SIG-M5 (cell line): ENCODE data around the gene SMIM24.
"Not testable (repeated sequence)": the region's sequence is repeated elsewhere in the genome, so short reads cannot be mapped to it uniquely, and the experiment has no call there.

ENCODE experiments used
- DNase-seq: peaks from one replicate; lab custom pipeline; 2025; lab: John Stamatoyannopoulos, UW

SMIM24 gene

DNA sequence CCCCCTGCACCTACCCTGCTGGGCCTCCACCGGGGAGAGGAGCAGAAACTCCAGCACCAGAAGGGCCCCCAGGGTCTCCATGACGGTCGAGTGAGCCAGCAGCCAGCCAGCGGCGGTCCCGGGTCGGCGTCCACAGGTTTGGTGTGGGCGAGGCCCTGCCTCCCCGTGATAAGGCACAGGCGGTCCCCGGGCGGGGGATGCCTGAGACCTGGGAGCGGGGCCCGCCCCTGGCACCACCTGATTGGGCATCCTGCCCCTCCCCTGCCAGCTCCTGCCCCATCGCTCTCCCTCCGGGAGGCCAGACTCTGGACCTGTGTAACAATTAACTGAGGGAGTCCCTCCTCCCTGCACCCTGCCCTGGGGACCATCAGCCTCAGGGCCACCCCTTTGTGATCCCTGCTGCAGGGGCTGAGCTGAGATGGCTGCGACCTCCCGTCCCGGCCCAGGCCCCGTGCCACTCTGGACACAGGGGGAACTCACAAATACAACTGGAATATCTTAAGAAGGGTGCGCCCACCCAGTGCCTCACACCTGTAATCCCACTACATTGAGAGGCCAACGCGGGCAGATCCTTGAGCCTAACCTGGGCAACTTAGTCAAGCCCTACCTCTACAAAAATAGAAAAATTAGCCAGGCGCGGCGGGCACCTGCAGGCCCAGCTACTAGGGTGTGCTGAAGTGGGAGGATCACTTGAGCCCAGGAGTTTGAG lies at the start of gene SMIM24:
Gene SMIM24, minus strand, starts transcription at position 143 of the 709 bp plus-strand sequence. Its CDS starts 62 bp downstream, at position 81.
- no peak for DNase-seq

DNA sequence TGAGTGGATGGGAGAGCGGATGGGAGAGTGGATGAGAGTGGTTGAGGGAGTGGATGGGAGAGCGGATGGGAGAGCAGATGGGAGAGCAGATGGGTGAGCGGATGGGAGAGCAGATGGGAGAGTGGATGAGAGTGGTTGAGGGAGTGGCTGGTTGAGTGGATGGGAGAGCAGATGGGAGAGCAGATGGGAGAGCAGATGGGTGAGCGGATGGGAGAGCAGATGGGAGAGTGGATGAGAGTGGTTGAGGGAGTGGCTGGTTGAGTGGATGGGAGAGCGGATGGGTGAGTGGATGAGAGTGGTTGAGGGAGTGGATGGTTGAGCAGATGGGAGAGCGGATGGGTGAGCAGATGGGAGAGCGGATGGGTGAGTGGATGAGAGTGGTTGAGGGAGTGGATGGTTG lies 49.0 kb upstream of the SMIM24 start:
- DNase-seq = not testable (repeated sequence)

DNA sequence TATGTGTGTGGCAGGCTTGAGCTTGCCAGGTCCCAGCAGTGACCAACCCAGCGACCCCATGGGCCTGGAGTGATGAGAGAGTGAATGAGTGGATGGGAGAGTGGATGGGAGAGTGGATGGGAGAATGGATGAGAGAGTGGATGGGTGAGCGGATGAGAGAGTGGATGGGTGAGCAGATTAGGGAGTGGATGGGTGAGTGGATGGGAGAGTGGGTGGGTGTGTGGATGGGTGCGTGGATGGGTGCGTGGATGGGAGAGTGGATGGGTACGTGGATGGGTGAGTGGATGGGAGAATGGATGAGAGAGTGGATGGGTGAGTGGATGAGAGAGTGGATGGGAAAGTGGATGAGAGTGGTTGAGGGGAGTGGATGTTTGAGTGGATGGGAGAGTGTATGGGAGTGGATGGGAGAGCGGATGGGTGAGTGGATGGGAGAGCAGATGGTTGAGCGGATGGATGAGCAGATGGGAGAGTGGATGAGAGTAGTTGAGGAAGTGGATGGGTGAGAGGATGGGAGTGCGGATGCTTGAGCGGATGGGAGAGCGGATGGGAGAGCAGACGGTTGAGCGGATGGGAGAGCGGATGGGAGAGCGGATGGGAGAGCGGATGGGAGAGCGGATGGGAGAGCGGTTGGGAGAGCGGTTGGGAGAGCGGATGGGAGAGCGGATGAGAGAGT lies 48.4 kb upstream of the SMIM24 start:
- no peak for DNase-seq

DNA sequence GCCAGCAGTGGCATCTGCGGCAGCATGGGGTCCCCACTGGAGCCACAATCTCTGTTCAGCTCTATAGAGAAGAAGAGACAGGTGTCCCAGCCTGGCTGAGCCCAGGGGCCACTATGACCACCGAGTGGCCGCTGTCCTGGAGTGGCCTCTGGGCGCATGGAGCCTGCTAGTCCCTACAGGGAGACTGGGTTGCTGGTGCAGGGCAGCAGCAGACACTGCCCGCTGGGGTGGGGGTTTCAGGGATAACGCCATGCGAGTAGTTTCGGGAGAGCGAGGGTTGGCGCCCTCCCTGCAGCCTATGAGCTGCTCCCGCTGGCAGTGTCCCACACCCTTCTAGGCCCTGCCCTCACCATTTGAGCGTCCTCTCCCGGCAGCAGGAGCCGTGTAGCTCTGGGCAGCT lies 47.8 kb upstream of the SMIM24 start:
- no peak for DNase-seq

DNA sequence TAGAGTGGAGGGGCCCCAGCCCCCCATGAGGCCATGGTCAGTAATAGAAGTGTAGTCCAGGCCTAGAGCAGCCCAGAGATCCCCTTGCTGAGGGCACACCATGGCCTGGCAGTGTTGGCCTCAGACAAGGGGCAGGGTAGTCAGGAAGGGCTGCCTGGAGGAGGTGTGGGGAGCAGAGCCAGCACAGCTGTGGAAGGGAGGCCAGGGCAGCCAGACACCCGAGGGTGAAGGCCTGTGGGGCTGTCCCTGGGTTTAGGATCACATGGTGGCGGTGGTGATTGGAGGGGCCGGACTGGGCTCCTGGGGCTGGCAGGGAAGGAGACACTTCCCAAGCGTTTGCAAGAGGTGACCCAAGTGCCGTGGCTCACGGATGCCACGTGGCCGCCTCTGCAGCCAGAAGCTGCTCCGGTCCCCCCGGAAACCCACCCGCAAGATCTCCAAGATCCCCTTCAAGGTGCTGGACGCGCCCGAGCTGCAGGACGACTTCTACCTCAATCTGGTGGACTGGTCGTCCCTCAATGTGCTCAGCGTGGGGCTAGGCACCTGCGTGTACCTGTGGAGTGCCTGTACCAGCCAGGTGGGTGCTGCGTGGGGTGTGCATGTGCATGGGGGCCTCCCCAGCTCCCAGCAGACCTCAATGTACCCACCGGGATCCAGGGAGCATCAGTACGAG lies 47.0 kb upstream of the SMIM24 start:
- no peak for DNase-seq

DNA sequence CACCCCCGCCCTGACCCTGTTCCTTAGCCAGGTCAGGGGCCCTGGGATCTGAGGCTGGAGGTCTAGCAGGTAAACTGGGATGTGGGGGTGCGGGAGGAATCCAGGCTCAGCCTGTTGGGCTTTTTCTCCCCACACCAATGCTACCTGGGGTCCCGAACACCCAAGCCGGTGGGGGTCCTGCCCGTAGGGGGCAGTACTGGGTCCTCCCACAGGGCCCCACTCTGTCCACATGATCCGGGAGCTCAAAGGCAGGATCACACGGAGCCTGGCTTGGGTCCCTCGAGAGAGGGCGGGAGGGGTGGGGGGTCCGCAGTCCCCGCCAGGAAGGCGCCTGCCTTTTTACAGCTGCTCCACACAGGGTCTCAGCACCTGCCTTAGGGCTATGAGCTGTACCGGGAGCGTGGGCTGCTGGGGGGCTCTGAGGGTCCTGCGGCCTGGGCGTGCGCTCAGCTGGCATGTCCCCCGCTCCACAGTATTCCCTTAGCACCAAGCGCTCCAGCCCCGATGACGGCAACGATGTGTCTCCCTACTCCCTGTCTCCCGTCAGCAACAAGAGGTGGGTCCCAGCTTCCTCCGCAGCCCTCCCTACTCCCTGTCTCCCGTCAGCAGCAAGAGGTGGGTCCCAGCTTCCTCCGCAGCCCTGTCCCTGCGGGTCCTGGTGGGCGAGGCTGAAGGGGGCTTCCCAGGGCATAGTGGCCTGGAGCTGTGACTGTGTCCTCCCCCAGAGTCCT lies 46.3 kb upstream of the SMIM24 start:
- no peak for DNase-seq

DNA sequence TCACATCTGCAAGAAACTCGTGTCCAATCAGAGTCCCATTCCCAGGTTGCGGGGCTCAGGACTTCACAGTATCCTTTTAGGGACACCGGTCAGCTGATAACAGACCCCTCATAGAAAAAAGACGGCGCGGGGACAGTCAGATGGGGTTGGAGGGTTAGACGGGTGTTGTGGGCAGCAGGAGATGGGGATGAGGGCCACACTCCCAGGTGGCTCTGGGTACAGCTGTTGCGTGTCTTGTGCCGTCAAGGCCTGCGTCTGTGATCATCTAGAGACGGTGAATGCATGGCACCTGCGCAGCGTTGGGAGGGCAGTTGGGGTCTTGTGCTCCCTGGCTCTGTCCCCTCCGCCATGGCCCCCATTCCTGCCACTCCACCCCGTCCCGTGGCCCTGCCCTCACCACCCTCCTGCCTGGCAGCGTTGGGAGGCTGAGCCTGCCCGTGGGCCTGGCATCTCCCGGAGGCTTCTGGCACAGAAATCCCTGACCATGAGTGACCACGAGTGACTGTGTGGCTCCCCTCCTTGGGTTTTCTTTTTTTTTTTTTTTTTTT lies 44.7 kb upstream of the SMIM24 start:
- DNase-seq = no peak

DNA sequence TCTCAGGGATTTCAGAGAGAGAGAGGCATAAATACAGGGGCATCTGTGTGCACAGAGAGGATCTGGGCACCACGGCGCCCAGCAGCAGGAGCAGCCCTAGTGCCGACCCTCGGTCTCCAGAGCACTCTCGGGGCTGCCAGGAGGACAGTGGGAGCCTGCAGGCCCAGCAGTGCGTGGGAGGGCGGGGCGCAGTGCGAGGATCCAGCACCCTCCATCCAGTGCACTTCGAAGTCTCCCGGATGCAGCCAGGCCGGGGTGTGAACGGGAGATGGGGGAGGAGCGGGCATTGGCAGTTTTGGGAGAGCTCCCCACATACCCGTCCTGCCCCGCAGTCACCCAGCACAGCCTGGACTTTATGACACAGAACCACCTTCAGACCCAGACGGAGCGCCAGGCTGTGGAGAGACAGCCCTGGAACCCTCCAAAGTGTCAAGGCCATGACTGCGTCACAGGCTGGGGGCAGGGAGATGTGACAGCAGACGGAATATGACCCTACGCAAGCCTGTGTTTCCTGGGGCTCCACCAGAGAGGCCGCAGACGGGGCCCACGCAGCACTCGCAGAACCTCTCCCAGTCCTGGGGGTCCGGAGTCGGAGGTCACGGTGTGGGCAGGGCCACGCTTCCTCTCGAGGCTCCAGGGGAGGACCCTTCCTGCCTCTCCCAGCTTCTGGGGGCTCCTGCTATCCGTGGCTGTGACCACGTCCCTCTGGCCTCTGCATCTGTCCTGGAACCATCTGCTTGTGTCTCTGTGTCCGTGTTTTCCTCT lies 43.9 kb upstream of the SMIM24 start:
- no peak for DNase-seq

DNA sequence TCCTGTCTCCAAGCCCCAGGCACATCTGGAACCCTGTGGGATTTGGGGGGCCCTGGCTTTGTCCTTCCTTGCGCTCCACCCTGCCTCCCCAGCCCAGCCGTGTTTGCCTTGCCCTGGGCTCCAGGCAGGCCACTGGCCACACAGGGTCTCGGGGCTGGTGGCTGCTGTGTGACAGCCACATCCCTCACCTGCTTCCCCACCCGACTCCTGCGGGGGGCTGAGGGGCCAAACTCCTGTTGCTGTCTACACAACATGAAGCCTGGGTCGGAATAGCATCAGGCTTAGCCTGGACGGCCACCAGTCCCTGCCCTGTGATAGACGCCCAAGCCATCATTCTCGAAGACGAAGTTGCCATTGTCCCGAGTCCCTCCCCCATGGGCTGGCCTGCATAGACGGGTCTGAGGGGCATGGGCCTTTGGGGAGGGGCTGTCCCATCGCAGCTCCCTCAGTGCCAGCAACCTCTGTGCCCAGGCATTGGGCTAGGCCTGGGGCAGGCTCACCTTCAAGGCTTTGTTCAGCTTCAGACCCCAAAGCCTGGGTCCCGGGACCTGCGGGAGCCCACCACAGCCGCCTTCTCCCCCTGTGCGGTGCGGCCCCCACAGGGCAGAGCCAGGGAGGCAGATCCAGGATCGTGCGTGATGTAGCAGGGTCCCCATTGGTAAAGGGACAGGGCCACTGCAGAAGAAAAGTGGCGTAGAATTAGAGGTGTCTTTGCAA lies 43.2 kb upstream of the SMIM24 start:
- DNase-seq = no peak

DNA sequence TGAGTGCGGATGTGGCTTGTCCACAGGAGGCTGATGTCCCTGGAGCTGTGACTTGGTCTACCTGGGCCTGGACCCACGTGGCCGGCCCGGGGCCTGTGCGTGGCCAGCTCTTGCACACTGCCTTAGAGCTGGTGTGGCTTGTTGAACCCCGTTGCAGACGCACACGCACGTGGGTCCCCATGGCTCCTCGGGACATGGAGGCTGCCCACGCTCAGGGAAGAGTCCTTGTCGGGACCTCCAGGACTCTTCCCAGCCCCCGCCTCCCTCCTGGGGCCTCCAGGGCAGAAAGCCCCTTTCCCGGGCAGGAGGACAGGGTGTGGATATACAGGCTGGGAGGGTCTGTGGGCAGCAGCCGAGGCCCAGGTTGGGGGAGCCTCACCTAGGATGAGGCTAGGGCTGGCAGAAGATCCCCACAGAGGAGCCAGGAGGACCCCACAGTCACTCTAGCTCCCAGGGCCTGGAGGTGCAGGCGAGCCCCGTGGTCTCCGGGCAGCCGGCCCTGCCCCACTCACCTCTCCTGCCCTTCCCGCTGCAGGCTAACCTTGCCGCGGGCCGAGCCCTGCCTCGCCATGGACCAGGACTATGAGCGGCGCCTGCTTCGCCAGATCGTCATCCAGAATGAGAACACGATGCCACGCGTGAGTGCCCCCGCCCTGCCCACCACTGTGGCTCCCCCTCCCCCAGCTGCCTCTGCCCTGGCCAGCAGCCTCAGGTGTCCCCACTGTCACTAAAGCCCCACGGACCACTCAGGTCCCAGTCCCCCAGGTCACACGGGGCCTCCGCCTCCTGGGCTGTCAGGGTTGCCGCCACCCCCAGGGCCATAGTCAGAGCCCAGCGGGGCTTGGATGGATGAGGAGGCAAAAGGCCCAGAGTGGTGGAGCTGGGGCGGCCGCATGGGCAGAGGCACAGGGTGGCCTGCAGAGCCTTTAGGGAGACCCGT lies 42.4 kb upstream of the SMIM24 start:
- no peak for DNase-seq

DNA sequence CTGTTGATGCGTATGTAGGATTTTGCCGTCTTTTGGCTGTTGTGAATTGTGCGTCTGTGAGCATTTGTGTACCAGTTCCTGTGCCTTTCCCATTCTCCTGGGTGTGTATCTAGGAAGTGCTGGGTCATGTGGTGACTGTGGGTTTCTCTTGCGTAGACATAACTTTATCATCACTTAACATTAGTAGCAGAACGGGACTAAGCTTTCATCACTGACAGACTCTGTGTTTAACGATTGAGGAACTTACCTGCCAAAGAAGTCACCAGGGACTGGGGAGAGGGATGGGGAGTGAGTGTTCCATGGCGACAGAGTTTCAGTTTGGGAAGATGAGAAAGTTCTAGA lies 40.8 kb upstream of the SMIM24 start:
- no peak for DNase-seq

DNA sequence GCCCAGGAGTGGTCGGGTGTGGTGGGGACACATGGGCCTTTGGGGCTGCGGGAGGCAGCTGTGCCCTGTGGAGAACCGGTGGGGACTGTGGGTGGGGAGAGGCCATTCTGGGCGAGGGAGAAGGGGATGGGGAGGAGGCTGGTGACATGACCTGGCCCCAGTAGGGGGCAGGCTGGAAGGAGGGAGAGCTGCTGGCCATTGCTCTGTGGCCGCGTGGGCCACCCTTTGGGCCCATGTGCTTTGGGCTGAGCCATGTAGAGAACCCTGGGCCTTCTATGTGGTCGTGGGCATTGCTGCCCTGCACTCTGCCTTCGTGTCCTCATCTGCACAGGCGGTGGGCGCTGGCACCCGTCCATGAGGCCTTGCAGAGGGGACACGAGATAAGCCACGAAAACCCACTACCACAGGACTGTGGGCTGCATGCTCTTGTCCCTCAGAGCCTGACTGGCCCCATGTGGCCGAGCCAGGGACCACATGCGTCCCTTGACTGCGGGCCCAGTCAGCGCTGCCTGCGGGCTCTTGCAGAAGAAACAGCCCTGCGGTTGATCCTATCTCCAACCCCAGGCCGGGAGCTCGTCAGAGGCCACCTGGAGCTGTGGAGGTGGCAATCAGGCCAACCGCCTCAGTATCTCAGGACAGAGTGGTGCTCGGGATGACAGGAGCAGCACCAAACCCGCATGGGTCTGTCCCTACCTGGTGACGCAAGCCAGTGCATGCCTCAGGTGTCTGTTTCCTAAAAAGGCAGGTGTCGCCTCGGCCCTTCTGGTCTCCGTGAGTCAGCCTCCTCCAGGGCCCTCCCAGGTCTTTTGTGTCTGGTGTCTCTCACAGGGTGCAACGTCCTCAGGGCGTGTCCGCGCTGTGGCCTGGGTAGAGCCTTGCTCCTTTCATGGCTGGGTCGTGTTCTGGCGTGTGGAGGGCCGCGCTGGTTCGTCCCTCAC lies 40.1 kb upstream of the SMIM24 start:
- DNase-seq = no peak

DNA sequence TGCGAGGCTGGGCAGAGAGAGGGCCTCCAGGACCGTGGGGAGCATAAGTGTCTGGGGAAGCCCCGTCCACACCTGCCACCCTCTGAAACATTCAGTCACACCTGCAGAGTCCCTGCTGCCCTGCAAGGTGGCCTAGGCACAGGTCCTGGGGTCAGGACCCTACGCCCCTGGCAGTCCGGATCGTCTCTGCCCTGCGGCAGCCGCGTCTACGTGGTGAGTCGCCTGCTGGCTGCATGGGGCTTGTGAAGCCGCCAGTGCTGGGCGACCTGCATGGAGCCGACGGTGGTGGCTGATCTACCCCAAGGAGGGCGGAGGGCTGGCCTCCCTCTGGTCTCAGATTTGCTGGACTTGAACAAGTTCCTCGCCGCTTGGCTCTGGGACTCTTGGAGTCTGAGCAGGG lies 38.8 kb upstream of the SMIM24 start:
- no peak for DNase-seq

DNA sequence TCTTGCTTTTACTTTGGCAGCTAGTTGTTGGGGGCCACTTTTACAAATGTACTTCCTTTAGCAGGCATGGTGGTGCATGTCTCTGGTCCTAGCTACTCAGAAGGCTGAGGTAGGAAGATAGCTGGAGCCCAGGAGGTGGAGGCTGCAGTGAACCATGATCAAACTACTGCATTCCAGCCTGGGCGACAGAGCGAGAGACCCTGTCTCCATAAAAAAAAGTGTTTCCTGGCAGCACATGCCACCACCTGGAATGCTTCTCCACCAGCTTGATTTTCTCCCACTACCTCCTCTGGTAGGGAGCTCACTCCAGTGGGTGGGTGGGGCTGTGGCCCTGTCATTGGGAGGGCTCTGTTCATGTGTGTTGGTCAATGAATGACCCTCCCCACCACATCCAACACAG lies 38.3 kb upstream of the SMIM24 start:
- DNase-seq = no peak

DNA sequence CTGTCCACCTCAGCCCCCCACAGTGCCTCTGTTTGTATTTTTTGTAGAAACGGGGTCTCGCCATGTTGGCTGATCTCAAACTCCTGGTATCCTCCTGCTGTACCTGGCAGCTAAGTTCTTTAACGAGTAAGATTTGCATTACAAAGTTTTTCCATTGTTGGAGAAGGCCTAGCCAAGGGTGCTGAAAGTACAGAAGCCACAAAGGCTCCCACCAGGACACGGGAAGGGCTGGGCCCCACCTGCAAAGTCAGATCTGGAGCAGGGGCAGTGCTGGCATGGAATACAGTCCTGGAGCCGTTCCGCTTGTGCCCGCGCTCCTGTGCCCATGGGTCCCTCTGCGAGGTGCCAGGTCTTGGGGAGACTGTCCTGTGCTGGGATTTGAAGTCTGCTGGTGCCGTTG lies 37.9 kb upstream of the SMIM24 start:
- DNase-seq = no peak

DNA sequence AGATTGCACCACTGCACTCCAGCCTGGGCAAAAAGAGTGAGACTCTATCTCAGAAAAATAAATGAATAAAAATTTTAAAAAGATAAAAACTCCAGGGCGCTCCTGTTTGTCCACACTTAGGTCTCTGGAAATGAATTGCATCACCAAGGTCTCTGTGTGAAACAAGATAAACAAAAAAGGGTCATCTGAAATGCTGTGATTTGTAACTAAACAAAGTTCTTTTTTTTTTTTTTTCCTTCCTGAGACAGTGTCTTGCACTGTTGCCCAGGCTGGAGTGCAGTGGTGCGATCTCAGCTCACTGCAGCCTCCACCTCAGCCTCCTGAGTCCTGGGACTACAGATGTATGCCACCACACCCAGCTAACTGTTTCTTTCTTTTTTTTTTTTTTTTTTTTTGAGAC lies 37.3 kb upstream of the SMIM24 start:
- no peak for DNase-seq

DNA sequence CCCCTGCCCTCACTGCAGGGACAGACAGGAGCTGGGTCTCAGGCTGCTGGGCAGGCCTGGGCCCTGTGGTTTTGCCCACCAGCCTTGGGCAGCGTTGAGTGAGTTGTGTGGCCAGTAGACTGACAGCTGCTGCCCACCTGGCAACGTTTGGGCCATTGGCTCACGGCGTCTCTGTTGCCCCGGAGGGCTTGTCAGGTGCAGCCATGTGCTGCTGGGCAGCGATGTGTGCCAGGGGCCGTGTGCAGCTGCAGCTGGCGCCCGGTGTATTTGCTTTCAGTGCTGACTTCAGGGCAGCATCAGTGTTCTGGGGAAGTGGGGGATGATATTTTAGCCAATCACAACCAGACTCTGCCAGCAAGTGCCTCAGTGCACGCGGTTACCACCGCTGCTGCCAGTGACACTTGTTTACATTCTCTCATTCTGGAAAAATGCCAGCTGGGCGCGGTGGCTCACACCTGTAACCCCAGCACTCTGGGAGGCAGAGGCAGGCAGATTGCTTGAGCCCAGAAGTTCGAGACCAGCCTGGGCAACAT lies 36.4 kb upstream of the SMIM24 start:
- no peak for DNase-seq

DNA sequence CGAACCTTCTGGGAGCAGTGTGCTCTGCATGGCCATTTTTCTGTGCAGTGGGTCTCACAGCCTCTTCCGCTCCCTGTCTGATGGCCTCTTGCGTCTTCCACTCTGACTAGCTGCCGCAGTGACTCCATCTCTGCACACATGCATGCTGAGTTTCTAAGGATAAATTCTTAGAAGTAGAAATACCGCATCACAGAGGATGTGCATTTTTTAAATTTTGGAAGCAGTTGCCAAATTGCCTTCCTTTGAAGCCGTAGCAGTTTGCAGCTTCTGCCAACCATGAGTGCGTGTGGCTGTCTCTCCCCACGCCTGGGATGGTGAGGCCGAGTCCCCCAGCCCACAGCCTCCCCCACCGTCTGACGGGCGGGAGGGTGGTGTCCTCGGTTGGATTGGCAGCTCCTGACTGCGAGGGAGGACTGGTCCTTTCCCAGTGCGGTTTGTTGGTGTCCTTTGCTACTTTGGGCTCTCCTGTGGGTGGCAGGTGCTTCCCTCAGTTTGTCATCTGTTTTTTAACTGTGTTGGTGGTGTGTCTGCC lies 35.6 kb upstream of the SMIM24 start:
- DNase-seq = no peak
